Mucosa of stomach (tissue), 1 donor: Measurements from ENCODE around the gene STKLD1.
A peak's percentile ranks its signal among the peaks of the same experiment; 100 is the strongest.

Source experiments
- H3K27me3 ChIP-seq: one replicate; pipeline ENCODE4 v1.7.0; 2013; ENCODE audit warnings: mild to moderate bottlenecking, low read length; ENCODE audit not compliant: control insufficient read depth, insufficient read depth
- H3K36me3 ChIP-seq: one replicate; pipeline ENCODE4 v1.7.0; 2013; ENCODE audit warnings: low read length; ENCODE audit not compliant: control insufficient read depth, insufficient read depth
- H3K4me1 ChIP-seq: one replicate; pipeline ENCODE4 v1.7.0; 2013; ENCODE audit warnings: mild to moderate bottlenecking, low read length; ENCODE audit not compliant: control insufficient read depth, insufficient read depth
- H3K4me3 ChIP-seq: one replicate; pipeline ENCODE4 v1.7.0; 2013; ENCODE audit warnings: low read length
- H3K9ac ChIP-seq: one replicate; pipeline ENCODE4 v1.7.0; 2013; ENCODE audit warnings: mild to moderate bottlenecking, low read length, moderate library complexity
- H3K9me3 ChIP-seq: one replicate; pipeline ENCODE4 v1.7.0; 2013; ENCODE audit warnings: mild to moderate bottlenecking, low read length, moderate library complexity; ENCODE audit not compliant: control insufficient read depth
- donor health status: Pancreatic carcinoma.

STKLD1 gene

GRCh38 chr9:133335924-133336811 is 40.0 kb upstream of the STKLD1 start, which contains the start of gene SURF6:
TSS of gene SURF6 (minus strand) at chr9:133336188. CDS start at chr9:133336132, 56 bp downstream.
- Histone ChIP-seq H3K9me3 (no peaks in the 10 kb centered on the region), H3K36me3 (peaks cover 8% of the 10 kb centered on the region), H3K4me3 (peak within 1 kb of the TSS; percentile 57), H3K4me1 (peaks cover 17% of the 10 kb centered on the region), H3K27me3 (no peaks in the 10 kb centered on the region), H3K9ac (peak within 1 kb of the TSS; percentile 69)

- Histone ChIP-seq H3K27me3 (no peaks in the 10 kb centered on the region), H3K4me3 (no peak overlapping the region), H3K9me3 (no peaks in the 10 kb centered on the region), H3K4me1 (peaks cover 2% of the 10 kb centered on the region), H3K9ac (no peak overlapping the region), H3K36me3 (peaks cover 6% of the 10 kb centered on the region)
Observed at GRCh38 chr9:133339641-133340040, 36.5 kb upstream of the STKLD1 start.

- Histone ChIP-seq H3K9ac (no peak overlapping the region), H3K27me3 (no peaks in the 10 kb centered on the region), H3K4me1 (no peaks in the 10 kb centered on the region), H3K36me3 (peaks cover 9% of the 10 kb centered on the region), H3K4me3 (no peak overlapping the region), H3K9me3 (no peaks in the 10 kb centered on the region)
Observed at GRCh38 chr9:133340256-133340655, 35.9 kb upstream of the STKLD1 start.

GRCh38 chr9:133340916-133341315 is 35.2 kb upstream of the STKLD1 start:
- Histone ChIP-seq H3K9ac (no peak overlapping the region), H3K36me3 (peaks cover 16% of the 10 kb centered on the region)

GRCh38 chr9:133341369-133342068 is 34.6 kb upstream of the STKLD1 start:
- H3K36me3 ChIP-seq: peaks cover 16% of the 10 kb centered on the region
- no peaks in the 10 kb centered on the region for H3K9me3 ChIP-seq
- no peak overlapping the region for H3K9ac ChIP-seq
- H3K4me3 ChIP-seq: no peak overlapping the region
- no peaks in the 10 kb centered on the region for H3K27me3 ChIP-seq
- peaks cover 7% of the 10 kb centered on the region for H3K4me1 ChIP-seq

More at GRCh38 chr9:133340916-133341315, 35.2 kb upstream of the STKLD1 start:
- Histone ChIP-seq H3K9me3 (no peaks in the 10 kb centered on the region), H3K27me3 (no peaks in the 10 kb centered on the region), H3K4me3 (no peak overlapping the region), H3K4me1 (peaks cover 1% of the 10 kb centered on the region)

- Histone ChIP-seq H3K27me3 (no peaks in the 10 kb centered on the region), H3K4me3 (no peak overlapping the region), H3K4me1 (peaks cover 12% of the 10 kb centered on the region), H3K9me3 (no peaks in the 10 kb centered on the region), H3K36me3 (peaks cover 16% of the 10 kb centered on the region), H3K9ac (no peak overlapping the region)
Observed at GRCh38 chr9:133342069-133342406, 34.1 kb upstream of the STKLD1 start.

GRCh38 chr9:133342570-133342969 is 33.6 kb upstream of the STKLD1 start:
- Histone ChIP-seq H3K4me1 (peaks cover 13% of the 10 kb centered on the region), H3K36me3 (peaks cover 16% of the 10 kb centered on the region)

GRCh38 chr9:133344071-133344470 is 32.1 kb upstream of the STKLD1 start:
- Histone ChIP-seq H3K9ac (no peak overlapping the region), H3K27me3 (no peaks in the 10 kb centered on the region), H3K4me1 (peaks cover 16% of the 10 kb centered on the region), H3K9me3 (no peaks in the 10 kb centered on the region), H3K36me3 (peaks cover 18% of the 10 kb centered on the region), H3K4me3 (no peak overlapping the region)

More at GRCh38 chr9:133342570-133342969, 33.6 kb upstream of the STKLD1 start:
- no peaks in the 10 kb centered on the region for H3K9me3 ChIP-seq
- no peak overlapping the region for H3K9ac ChIP-seq
- H3K4me3 ChIP-seq: no peak overlapping the region
- H3K27me3 ChIP-seq: no peaks in the 10 kb centered on the region

GRCh38 chr9:133344979-133345378 is 31.2 kb upstream of the STKLD1 start:
- H3K9ac ChIP-seq: no peak overlapping the region
- H3K36me3 ChIP-seq: peaks cover 26% of the 10 kb centered on the region
- no peaks in the 10 kb centered on the region for H3K27me3 ChIP-seq
- no peaks in the 10 kb centered on the region for H3K9me3 ChIP-seq
- H3K4me3 ChIP-seq: no peak overlapping the region
- peaks cover 24% of the 10 kb centered on the region for H3K4me1 ChIP-seq

GRCh38 chr9:133345596-133345995 is 30.6 kb upstream of the STKLD1 start:
- Histone ChIP-seq H3K9me3 (no peaks in the 10 kb centered on the region), H3K27me3 (no peaks in the 10 kb centered on the region), H3K9ac (no peak overlapping the region), H3K4me3 (no peak overlapping the region), H3K4me1 (peaks cover 24% of the 10 kb centered on the region), H3K36me3 (peaks cover 26% of the 10 kb centered on the region)

GRCh38 chr9:133346021-133346785 is 30.0 kb upstream of the STKLD1 start:
- Histone ChIP-seq H3K4me3 (peak overlapping the region; percentile 28), H3K36me3 (peaks cover 25% of the 10 kb centered on the region), H3K4me1 (peaks cover 24% of the 10 kb centered on the region), H3K9me3 (no peaks in the 10 kb centered on the region), H3K9ac (peak overlapping the region; percentile 66), H3K27me3 (no peaks in the 10 kb centered on the region)
